ENCODE data around the gene SUPV3L1. TPM values are rescaled to one million over a fixed set of nuclear protein-coding genes. Genes with fewer than 3 reads are reported as not detected.

The SUPV3L1 gene
- total and polyA plus RNA-seq, 9 of the 15 experiments (the other 6 are each of a cell fraction or from before 2014, with no cell fraction given): 45.2 to 156 (median 92.6) TPM

DNA sequence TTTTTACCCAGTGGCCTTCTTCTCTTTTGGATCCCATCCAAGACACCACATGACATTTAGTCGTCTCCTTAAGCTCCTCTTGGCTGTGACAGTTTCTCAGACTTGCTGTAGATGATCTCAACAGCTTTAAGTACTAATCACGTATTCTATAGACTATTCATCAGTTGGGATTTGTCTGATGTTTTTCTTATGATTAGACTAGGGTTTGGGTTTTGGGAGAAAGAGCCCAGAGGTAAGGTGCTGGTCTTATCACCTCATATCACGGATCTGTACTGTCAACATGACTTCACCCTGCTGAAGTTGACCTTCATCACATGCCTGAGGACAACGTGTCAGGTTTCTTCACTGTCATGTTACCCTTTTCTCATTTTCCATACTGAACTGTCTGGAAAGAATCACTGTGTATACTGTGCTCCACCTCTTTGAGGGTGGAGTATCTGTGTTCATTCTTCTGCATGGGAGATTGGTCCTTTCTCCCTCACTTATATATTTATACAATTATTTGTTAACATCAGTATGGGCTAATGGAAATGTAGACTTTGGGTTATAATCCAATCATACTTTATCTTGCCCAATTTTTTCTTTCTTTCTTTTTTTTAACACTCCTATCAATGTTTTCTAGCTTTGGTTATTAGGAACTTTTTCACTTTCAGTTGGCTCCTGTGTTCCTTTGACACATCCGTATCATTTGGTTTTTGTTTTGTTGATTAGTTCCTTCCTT is 33.7 kb downstream of the SUPV3L1 start (continued):
- TF ChIP-seq, protein P1, sequence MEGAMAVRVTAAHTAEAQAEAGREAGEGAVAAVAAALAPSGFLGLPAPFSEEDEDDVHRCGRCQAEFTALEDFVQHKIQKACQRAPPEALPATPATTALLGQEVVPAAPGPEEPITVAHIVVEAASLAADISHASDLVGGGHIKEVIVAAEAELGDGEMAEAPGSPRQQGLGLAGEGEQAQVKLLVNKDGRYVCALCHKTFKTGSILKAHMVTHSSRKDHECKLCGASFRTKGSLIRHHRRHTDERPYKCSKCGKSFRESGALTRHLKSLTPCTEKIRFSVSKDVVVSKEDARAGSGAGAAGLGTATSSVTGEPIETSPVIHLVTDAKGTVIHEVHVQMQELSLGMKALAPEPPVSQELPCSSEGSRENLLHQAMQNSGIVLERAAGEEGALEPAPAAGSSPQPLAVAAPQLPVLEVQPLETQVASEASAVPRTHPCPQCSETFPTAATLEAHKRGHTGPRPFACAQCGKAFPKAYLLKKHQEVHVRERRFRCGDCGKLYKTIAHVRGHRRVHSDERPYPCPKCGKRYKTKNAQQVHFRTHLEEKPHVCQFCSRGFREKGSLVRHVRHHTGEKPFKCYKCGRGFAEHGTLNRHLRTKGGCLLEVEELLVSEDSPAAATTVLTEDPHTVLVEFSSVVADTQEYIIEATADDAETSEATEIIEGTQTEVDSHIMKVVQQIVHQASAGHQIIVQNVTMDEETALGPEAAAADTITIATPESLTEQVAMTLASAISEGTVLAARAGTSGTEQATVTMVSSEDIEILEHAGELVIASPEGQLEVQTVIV (CRISPR knock-in tag; IDR thresholded peaks at IDR 0.05; ENCODE audit: borderline replicate concordance): no peak
- TF ChIP-seq E2F3 (CRISPR knock-in tag; IDR thresholded peaks at IDR 0.05): no peak
- no peak for TF ChIP-seq POLR2G (IDR thresholded peaks at IDR 0.05; ENCODE audit: low read depth, low read length)
- TF ChIP-seq, protein P2, sequence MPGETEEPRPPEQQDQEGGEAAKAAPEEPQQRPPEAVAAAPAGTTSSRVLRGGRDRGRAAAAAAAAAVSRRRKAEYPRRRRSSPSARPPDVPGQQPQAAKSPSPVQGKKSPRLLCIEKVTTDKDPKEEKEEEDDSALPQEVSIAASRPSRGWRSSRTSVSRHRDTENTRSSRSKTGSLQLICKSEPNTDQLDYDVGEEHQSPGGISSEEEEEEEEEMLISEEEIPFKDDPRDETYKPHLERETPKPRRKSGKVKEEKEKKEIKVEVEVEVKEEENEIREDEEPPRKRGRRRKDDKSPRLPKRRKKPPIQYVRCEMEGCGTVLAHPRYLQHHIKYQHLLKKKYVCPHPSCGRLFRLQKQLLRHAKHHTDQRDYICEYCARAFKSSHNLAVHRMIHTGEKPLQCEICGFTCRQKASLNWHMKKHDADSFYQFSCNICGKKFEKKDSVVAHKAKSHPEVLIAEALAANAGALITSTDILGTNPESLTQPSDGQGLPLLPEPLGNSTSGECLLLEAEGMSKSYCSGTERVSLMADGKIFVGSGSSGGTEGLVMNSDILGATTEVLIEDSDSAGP (CRISPR knock-in tag; IDR thresholded peaks at IDR 0.05): no peak
- TF ChIP-seq CHD1 (IDR thresholded peaks at IDR 0.05; ENCODE audit: low read length): no peak
- TF ChIP-seq NFYB (IDR thresholded peaks at IDR 0.05; ENCODE audit: extremely low read depth, insufficient read length): no peak
- peak in 1 of 2 experiments; percentile 91; a peak in 1 of 4 replicates for TF ChIP-seq RCOR1 (IDR thresholded peaks at IDR 0.05; ENCODE audit: borderline replicate concordance in 1 of 2, low read depth in 2 of 2, low read length in 2 of 2)
- TF ChIP-seq CC2D1A (IDR thresholded peaks at IDR 0.05): no peak
- no peak for TF ChIP-seq SREBF2 (CRISPR knock-in tag; IDR thresholded peaks at IDR 0.05)
- TF ChIP-seq XRCC4 (IDR thresholded peaks at IDR 0.05; ENCODE audit: extremely low read depth, insufficient read depth, insufficient read length): no peak
- no peak for TF ChIP-seq NR4A1 (CRISPR knock-in tag; IDR thresholded peaks at IDR 0.05)
- no peak for TF ChIP-seq NR4A1 (tag; IDR thresholded peaks at IDR 0.05)
- TF ChIP-seq, protein P3, sequence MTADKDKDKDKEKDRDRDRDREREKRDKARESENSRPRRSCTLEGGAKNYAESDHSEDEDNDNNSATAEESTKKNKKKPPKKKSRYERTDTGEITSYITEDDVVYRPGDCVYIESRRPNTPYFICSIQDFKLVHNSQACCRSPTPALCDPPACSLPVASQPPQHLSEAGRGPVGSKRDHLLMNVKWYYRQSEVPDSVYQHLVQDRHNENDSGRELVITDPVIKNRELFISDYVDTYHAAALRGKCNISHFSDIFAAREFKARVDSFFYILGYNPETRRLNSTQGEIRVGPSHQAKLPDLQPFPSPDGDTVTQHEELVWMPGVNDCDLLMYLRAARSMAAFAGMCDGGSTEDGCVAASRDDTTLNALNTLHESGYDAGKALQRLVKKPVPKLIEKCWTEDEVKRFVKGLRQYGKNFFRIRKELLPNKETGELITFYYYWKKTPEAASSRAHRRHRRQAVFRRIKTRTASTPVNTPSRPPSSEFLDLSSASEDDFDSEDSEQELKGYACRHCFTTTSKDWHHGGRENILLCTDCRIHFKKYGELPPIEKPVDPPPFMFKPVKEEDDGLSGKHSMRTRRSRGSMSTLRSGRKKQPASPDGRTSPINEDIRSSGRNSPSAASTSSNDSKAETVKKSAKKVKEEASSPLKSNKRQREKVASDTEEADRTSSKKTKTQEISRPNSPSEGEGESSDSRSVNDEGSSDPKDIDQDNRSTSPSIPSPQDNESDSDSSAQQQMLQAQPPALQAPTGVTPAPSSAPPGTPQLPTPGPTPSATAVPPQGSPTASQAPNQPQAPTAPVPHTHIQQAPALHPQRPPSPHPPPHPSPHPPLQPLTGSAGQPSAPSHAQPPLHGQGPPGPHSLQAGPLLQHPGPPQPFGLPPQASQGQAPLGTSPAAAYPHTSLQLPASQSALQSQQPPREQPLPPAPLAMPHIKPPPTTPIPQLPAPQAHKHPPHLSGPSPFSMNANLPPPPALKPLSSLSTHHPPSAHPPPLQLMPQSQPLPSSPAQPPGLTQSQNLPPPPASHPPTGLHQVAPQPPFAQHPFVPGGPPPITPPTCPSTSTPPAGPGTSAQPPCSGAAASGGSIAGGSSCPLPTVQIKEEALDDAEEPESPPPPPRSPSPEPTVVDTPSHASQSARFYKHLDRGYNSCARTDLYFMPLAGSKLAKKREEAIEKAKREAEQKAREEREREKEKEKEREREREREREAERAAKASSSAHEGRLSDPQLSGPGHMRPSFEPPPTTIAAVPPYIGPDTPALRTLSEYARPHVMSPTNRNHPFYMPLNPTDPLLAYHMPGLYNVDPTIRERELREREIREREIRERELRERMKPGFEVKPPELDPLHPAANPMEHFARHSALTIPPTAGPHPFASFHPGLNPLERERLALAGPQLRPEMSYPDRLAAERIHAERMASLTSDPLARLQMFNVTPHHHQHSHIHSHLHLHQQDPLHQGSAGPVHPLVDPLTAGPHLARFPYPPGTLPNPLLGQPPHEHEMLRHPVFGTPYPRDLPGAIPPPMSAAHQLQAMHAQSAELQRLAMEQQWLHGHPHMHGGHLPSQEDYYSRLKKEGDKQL (CRISPR knock-in tag; IDR thresholded peaks at IDR 0.05; ENCODE audit: borderline replicate concordance): no peak
- TF ChIP-seq, protein P4, sequence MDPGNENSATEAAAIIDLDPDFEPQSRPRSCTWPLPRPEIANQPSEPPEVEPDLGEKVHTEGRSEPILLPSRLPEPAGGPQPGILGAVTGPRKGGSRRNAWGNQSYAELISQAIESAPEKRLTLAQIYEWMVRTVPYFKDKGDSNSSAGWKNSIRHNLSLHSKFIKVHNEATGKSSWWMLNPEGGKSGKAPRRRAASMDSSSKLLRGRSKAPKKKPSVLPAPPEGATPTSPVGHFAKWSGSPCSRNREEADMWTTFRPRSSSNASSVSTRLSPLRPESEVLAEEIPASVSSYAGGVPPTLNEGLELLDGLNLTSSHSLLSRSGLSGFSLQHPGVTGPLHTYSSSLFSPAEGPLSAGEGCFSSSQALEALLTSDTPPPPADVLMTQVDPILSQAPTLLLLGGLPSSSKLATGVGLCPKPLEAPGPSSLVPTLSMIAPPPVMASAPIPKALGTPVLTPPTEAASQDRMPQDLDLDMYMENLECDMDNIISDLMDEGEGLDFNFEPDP (CRISPR knock-in tag; IDR thresholded peaks at IDR 0.05): no peak
- TF ChIP-seq ZNF551 (CRISPR knock-in tag; IDR thresholded peaks at IDR 0.05): no peak
- peak; percentile 77; the same call in 1 of the 2 replicates for TF ChIP-seq MTA1 (IDR thresholded peaks at IDR 0.05; ENCODE audit: borderline replicate concordance)
- no peak for TF ChIP-seq HLTF (IDR thresholded peaks at IDR 0.05)

All from K562 (cell line).